CD4-positive, alpha-beta T cell treated with Interleukin-21 for 1 hour (primary cell): ENCODE measurements around the gene HECTD4.
A peak's percentile ranks its signal among the peaks of the same experiment; 100 is the strongest.

Experiments used
- DNase-seq: peaks from one replicate; pipeline ENCODE4 v3.0.0-alpha.2; 2020

HECTD4 gene

GRCh38 chr12:112198120-112198733 lies 184.0 kb downstream of the HECTD4 start:
- DNase-seq, result peak; percentile 47

GRCh38 chr12:112196196-112196875 lies 185.9 kb downstream of the HECTD4 start:
- DNase-seq, result no peak

GRCh38 chr12:112194601-112195247 lies 187.5 kb downstream of the HECTD4 start:
- DNase-seq, result no peak

GRCh38 chr12:112192475-112192874 lies 189.8 kb downstream of the HECTD4 start:
- DNase-seq, result no peak

GRCh38 chr12:112191840-112192321 lies 190.3 kb downstream of the HECTD4 start:
- no peak for DNase-seq

- no peak for DNase-seq
Measured at GRCh38 chr12:112191201-112191600, 191.0 kb downstream of the HECTD4 start.

- no peak for DNase-seq
Measured at GRCh38 chr12:112190231-112191025, 191.8 kb downstream of the HECTD4 start.

GRCh38 chr12:112188130-112188830 lies 194.0 kb downstream of the HECTD4 start:
- DNase-seq, result no peak

GRCh38 chr12:112185093-112185923 lies 196.9 kb downstream of the HECTD4 start:
- no peak for DNase-seq

- no peak for DNase-seq
Measured at GRCh38 chr12:112184056-112184887, 198.0 kb downstream of the HECTD4 start.

GRCh38 chr12:112183141-112184021 lies 198.8 kb downstream of the HECTD4 start:
- DNase-seq, result no peak

GRCh38 chr12:112182499-112182898 lies 199.7 kb downstream of the HECTD4 start:
- DNase-seq, result no peak

- DNase-seq, result no peak
Measured at GRCh38 chr12:112180422-112180821, 201.8 kb downstream of the HECTD4 start.

- DNase-seq, result no peak
Measured at GRCh38 chr12:112179916-112180315, 202.3 kb downstream of the HECTD4 start.

GRCh38 chr12:112179341-112179740 lies 202.9 kb downstream of the HECTD4 start:
- no peak for DNase-seq

GRCh38 chr12:112178796-112179195 lies 203.4 kb downstream of the HECTD4 start:
- no peak for DNase-seq

GRCh38 chr12:112176321-112177010 lies 205.8 kb downstream of the HECTD4 start:
- no peak for DNase-seq

- no peak for DNase-seq
Measured at GRCh38 chr12:112175361-112176155, 206.7 kb downstream of the HECTD4 start.
